Stimulated activated naive B cell treated with anti-CD40 and anti-IgM and Interleukin-4, amounts not matched to agents 10 μg/mL and 1 μg/mL and 100 μg/mL, for 72 hours (primary cell): Measurements from ENCODE around the gene UVSSA.

ENCODE experiments used
- ATAC-seq, 2 donors: fragments of 150-1000 bp; cut with Tn5 transposase; replicated peaks; 2 replicates each; pipeline ENCODE4 v1.10.0; 2021; ENCODE audit warnings: moderate library complexity in 1 of 2
- DNase-seq: peaks from one replicate; pipeline ENCODE4 v3.0.0; 2021
- H3K27ac Mint-ChIP-seq: one replicate; pipeline ENCODE4 v1.8.0; 2022; ENCODE audit warnings: mild to moderate bottlenecking, mixed read lengths
- H3K27me3 Mint-ChIP-seq, 2 donors: one replicate each; pipeline ENCODE4 v1.8.0; 2022; ENCODE audit warnings: mixed read lengths in 2 of 2
- H3K36me3 Mint-ChIP-seq, 2 donors: one replicate each; pipeline ENCODE4 v1.8.0; 2022; ENCODE audit warnings: mixed read lengths in 2 of 2, mild to moderate bottlenecking in 1 of 2
- H3K4me1 Mint-ChIP-seq, 2 donors: one replicate each; pipeline ENCODE4 v1.8.0; 2022; ENCODE audit warnings: mixed read lengths in 2 of 2, mild to moderate bottlenecking in 1 of 2
- H3K4me3 Mint-ChIP-seq, 2 donors: one replicate each; pipeline ENCODE4 v1.8.0; 2022; ENCODE audit warnings: mild to moderate bottlenecking in 2 of 2, mixed read lengths in 2 of 2, moderate library complexity in 1 of 2
- H3K9me3 Mint-ChIP-seq, 2 donors: one replicate each; pipeline ENCODE4 v1.8.0; 2022; ENCODE audit warnings: mixed read lengths in 2 of 2, mild to moderate bottlenecking in 1 of 2

UVSSA gene

DNA sequence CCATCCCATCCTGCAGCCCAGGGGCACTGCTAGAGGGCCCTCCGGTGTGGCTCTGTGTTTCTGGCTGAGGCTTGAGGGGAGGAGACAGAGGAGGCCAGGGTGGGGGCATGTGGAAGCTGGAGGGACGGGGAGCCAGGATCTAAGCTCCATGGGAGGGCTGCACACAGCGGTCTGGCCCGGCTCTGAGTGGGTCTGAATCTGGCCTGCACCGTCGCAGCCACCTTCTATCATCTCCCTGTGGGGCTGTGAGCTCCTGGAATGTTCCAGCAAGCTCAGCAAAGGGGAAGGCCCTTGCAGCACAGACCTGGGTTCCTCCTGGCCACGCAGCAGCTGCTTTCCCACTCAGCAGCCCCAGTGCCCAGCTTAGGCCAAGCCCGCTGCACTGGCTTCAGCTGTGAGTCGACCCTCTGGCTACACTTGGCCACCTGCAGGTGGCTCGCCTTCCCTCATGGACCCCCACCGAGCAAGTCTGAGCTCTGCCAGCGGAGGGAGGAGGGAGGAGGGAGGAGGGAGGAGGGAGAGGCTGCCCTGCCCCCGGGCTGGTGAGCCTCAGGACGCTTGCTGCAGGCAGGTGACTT is 53.9 kb downstream of the UVSSA start:
- Mint-ChIP-seq H3K27me3 (peaks cover 35 to 59% of the 10 kb centered on the region in 2 donors), H3K36me3 (peaks cover 7 to 9% of the 10 kb centered on the region in 2 donors), H3K4me3 (no peak overlapping the region), H3K27ac (peak overlapping the region; percentile 51), H3K9me3 (peaks cover 9% of the 10 kb centered on the region in 2 donors), H3K4me1 (peaks cover 6 to 31% of the 10 kb centered on the region in 2 donors)
- no peak for DNase-seq
- ATAC-seq, result no peak

DNA sequence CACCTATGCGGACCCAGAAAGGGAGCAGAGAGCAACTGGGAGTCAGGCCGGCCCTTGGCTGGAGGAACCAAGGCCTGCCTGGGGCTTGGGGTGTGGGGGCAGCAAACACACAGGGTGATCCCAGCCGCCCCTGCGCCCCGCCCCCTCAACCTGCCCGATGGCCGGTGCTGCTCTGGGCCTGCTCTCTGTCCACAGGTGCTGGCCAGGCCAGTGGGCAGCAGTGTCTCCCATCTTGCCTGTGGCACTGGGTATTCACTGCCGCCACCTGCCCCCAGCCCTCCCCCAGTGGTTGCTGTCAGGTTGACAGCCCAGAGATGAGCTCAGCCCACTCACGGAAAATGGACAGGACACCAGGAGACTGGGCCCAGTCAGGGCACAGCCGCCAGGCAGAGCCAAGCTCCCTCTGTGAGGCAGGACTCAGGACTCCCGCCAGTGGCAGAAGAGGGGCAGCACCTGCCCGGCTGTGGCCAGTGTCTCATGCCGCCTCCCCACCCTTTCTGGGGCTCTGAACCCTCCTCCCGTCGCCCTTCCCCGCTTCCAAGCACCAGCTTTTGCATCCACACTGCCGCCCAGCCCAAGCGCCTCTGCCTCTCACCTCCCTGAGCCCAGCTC is 54.5 kb downstream of the UVSSA start:
- no peak for DNase-seq
- peaks cover 6% of the 10 kb centered on the region in 2 donors for H3K36me3 Mint-ChIP-seq

DNA sequence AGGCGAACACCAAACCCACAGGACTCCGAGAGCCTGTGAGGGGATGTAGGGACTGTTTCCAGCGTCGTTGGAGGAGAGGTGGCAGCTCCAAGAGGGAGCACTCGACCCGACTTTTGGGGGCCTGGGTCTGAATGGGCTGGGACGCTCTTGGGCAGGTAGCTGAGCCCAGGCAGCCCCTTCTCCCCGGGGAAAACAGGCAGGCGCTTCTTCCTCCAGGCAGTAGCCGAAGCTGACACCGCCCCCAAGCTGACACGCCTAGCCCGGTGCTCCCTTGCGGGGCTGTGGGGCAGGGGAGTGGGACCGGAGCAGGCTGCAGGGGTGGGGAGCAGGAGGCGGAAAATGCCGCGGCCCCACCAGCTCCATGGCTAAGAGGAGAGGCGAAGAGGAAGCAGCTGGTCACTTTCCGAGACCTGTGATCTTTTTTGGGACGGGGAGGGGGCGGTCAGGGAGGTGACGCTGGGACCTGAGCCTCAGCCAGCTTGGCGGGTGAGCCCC is 55.1 kb downstream of the UVSSA start:
- ATAC-seq, result no peak
- DNase-seq, result no peak
- Mint-ChIP-seq H3K4me1 (peaks cover 6 to 33% of the 10 kb centered on the region in 2 donors), H3K27ac (peak overlapping the region; percentile 25), H3K4me3 (no peak overlapping the region), H3K27me3 (peaks cover 37 to 61% of the 10 kb centered on the region in 2 donors), H3K9me3 (peaks cover 6 to 7% of the 10 kb centered on the region in 2 donors), H3K36me3 (peaks cover 2 to 4% of the 10 kb centered on the region in 2 donors)

More for the DNA sequence above, 54.5 kb downstream of the UVSSA start:
- peaks cover 6 to 31% of the 10 kb centered on the region in 2 donors for H3K4me1 Mint-ChIP-seq
- peaks cover 35 to 59% of the 10 kb centered on the region in 2 donors for H3K27me3 Mint-ChIP-seq
- H3K9me3 Mint-ChIP-seq, result peaks cover 9% of the 10 kb centered on the region in 2 donors
- H3K4me3 Mint-ChIP-seq, result no peak overlapping the region
- no peak for ATAC-seq
- peak overlapping the region; percentile 51 for H3K27ac Mint-ChIP-seq

GRCh38 chr4:1402516-1403091 is 55.6 kb downstream of the UVSSA start:
- H3K27ac Mint-ChIP-seq, result peak overlapping the region; percentile 79
- DNase-seq, result no peak
- H3K4me1 Mint-ChIP-seq, result peaks cover 9 to 38% of the 10 kb centered on the region in 2 donors
- H3K27me3 Mint-ChIP-seq, result peaks cover 42 to 66% of the 10 kb centered on the region in 2 donors
- H3K9me3 Mint-ChIP-seq, result peaks cover 4 to 6% of the 10 kb centered on the region in 2 donors
- H3K36me3 Mint-ChIP-seq, result peaks cover 2 to 6% of the 10 kb centered on the region in 2 donors
- H3K4me3 Mint-ChIP-seq, result no peak overlapping the region
- no peak for ATAC-seq

DNA sequence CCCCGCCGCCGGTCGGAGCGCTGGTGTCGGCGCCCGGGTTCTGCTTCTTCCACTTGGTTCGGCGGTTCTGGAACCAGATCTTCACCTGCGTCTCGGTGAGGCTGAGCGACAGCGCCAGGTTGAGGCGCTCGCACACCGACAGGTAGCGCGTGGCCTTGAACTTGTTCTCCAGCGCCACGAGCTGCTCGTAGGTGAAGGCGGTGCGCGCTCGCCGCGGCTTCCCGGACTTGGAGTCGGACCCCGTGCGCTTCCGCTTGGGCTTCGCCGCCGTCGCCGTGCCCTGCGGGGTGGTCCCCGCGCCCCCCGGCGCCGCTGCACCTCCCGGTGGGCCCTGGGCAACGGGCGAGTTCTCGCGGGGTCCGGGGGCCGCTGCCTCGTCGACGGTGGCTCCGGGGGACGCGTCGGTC is 56.2 kb downstream of the UVSSA start:
- peaks cover 2 to 6% of the 10 kb centered on the region in 2 donors for H3K36me3 Mint-ChIP-seq
- no peak for DNase-seq
- no peak overlapping the region for H3K4me3 Mint-ChIP-seq
- peaks cover 48 to 72% of the 10 kb centered on the region in 2 donors for H3K27me3 Mint-ChIP-seq
- peaks cover 4 to 6% of the 10 kb centered on the region in 2 donors for H3K9me3 Mint-ChIP-seq
- H3K27ac Mint-ChIP-seq, result peak overlapping the region; percentile 31
- ATAC-seq, result no peak
- peaks cover 10 to 44% of the 10 kb centered on the region in 2 donors for H3K4me1 Mint-ChIP-seq

- Mint-ChIP-seq H3K36me3 (peaks cover 2 to 10% of the 10 kb centered on the region in 2 donors), H3K27me3 (peaks cover 55 to 74% of the 10 kb centered on the region in 2 donors), H3K4me3 (peak overlapping the region; percentile 56 to 65), H3K4me1 (peaks cover 15 to 50% of the 10 kb centered on the region in 2 donors), H3K27ac (peak overlapping the region; percentile 77), H3K9me3 (peaks cover 0 to 1% of the 10 kb centered on the region in 2 donors)
- DNase-seq (no peak), ATAC-seq (no peak)
Measured at GRCh38 chr4:1403591-1404572, 56.9 kb downstream of the UVSSA start.

GRCh38 chr4:1404573-1405253 is 57.7 kb downstream of the UVSSA start:
- H3K27me3 Mint-ChIP-seq, result peaks cover 62 to 73% of the 10 kb centered on the region in 2 donors
- no peak for DNase-seq
- peaks cover 15 to 50% of the 10 kb centered on the region in 2 donors for H3K4me1 Mint-ChIP-seq
- peak overlapping the region; percentile 36 to 69 for H3K4me3 Mint-ChIP-seq
- peaks cover 4 to 10% of the 10 kb centered on the region in 2 donors for H3K36me3 Mint-ChIP-seq
- peak overlapping the region; percentile 96 for H3K27ac Mint-ChIP-seq
- no peaks in the 10 kb centered on the region for H3K9me3 Mint-ChIP-seq
- ATAC-seq, result no peak

DNA sequence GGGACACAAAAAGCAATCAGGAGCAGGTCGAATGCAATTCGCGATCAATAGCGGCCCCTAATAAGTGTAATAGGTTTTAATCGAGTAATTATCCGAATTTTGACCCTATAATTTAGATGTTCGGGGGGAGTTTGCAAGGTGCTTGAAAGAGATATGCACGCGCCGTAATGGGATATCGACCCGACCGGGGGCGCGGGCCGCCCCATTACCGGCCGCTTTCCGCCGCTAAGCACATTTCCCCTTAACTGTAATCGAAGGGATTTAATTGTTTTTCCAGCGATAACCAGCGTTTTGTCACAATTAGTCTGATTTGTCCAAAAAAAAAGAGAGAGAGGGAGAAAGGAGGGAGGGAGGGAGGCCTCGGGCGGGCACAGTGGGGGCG is 58.2 kb downstream of the UVSSA start:
- peaks cover 15 to 50% of the 10 kb centered on the region in 2 donors for H3K4me1 Mint-ChIP-seq
- DNase-seq (no peak), ATAC-seq (no peak)
- peaks cover 62 to 73% of the 10 kb centered on the region in 2 donors for H3K27me3 Mint-ChIP-seq
- no peaks in the 10 kb centered on the region for H3K9me3 Mint-ChIP-seq
- H3K4me3 Mint-ChIP-seq, result peak overlapping the region; percentile 69 to 74
- H3K27ac Mint-ChIP-seq, result peak overlapping the region; percentile 96
- peaks cover 4 to 10% of the 10 kb centered on the region in 2 donors for H3K36me3 Mint-ChIP-seq

DNA sequence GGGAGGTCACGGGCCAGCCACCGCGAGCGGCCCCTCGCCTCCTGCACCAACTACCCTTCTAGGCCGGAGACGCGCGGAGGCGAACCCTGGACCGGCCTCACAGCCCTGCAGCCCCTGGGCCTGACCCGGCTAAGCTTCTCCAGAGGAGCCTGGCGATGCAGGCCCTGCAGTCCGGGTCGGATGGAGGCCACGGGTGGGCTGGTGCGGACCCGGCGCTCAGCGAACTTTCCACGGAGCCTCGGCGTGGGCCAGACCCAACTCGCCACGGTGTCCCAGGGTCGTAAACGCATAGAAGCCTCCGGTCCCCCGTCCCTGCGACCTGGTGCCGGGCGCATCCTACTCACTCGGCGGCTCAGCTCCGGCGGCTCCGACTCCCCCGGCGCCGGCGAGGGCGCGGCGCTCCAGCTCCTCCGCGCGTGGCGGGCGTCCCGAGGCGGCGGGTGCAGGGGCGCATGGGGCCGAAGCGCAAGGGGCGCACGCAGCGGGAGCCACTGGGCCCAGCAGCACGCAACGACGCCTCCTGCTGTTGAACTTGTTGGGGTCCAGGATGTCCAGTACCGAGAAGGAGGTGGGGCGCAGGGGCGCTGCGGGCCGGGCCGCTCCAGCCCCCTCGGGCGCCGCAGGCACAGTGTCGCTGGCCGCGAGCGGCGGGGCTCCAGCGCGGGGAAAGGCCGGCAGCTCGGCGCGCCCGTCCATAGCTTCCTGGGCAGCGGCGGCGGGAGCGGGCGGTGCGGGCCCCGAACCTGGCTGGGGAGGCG is 58.8 kb downstream of the UVSSA start:
- peaks cover 16 to 50% of the 10 kb centered on the region in 2 donors for H3K4me1 Mint-ChIP-seq
- H3K27me3 Mint-ChIP-seq, result peaks cover 61 to 73% of the 10 kb centered on the region in 2 donors
- peak overlapping the region; percentile 20 for H3K27ac Mint-ChIP-seq
- H3K4me3 Mint-ChIP-seq, result peak overlapping the region in 1 of 2 donors; percentile 74
- H3K9me3 Mint-ChIP-seq, result peaks cover 0 to 1% of the 10 kb centered on the region in 2 donors
- ATAC-seq (no peak), DNase-seq (no peak)
- H3K36me3 Mint-ChIP-seq, result peaks cover 4 to 10% of the 10 kb centered on the region in 2 donors

- H3K36me3 Mint-ChIP-seq, result peaks cover 4 to 10% of the 10 kb centered on the region in 2 donors
- H3K9me3 Mint-ChIP-seq, result peaks cover 0 to 1% of the 10 kb centered on the region in 2 donors
- peaks cover 62 to 74% of the 10 kb centered on the region in 2 donors for H3K27me3 Mint-ChIP-seq
- peaks cover 16 to 50% of the 10 kb centered on the region in 2 donors for H3K4me1 Mint-ChIP-seq
- ATAC-seq, result no peak
- no peak for DNase-seq
- H3K4me3 Mint-ChIP-seq, result peak within 1 kb of the TSS; percentile 69 to 74
- H3K27ac Mint-ChIP-seq, result peak within 1 kb of the TSS; percentile 96
Measured at GRCh38 chr4:1406394-1406980, 59.5 kb downstream of the UVSSA start, which contains the start of gene NKX1-1. NKX1-1 (minus strand) TSS chr4:1406442; CDS start chr4:1406442, 0 bp downstream.

- Mint-ChIP-seq H3K36me3 (peaks cover 4 to 10% of the 10 kb centered on the region in 2 donors), H3K27ac (peak overlapping the region; percentile 96), H3K9me3 (peaks cover 0 to 1% of the 10 kb centered on the region in 2 donors), H3K27me3 (peaks cover 62 to 74% of the 10 kb centered on the region in 2 donors), H3K4me3 (peak overlapping the region; percentile 60 to 72), H3K4me1 (peaks cover 14 to 44% of the 10 kb centered on the region in 2 donors)
- ATAC-seq (no peak), DNase-seq (no peak)
Measured at GRCh38 chr4:1406981-1407656, 60.1 kb downstream of the UVSSA start.
